ENCODE data around the gene AKIRIN1. TPM values are rescaled to one million over a fixed set of nuclear protein-coding genes. Genes with fewer than 3 reads are reported as not detected.

The AKIRIN1 gene
- total RNA-seq, 2 experiments from 2014 or later: 40.0 to 50.4 TPM

GRCh38 chr1:39043513-39043912, 52.4 kb downstream of the AKIRIN1 start:
- Histone ChIP-seq H3K9me2 (ENCODE audit: insufficient read depth, low read length) (no peaks in the 10 kb centered on the region), H3K27ac (ENCODE audit: low read depth, low read length, poor library complexity, severe bottlenecking) (no peak overlapping the region), H3K79me2 (ENCODE audit: insufficient read depth, low read depth, low read length) (no peaks in the 10 kb centered on the region), H4K20me1 (ENCODE audit: insufficient read depth, low read length) (no peaks in the 10 kb centered on the region), H3K4me3 (ENCODE audit: low read depth, low read length, poor library complexity, severe bottlenecking) (no peak overlapping the region), H2AFZ (ENCODE audit: low read length) (no peak overlapping the region), H3K9me3 (ENCODE audit: low read length) (no peaks in the 10 kb centered on the region), H3K4me1 (ENCODE audit: insufficient read depth, low read length, poor library complexity, severe bottlenecking) (peaks cover 9% of the 10 kb centered on the region), H3K4me2 (ENCODE audit: low read length) (no peak overlapping the region), H3K36me3 (ENCODE audit: insufficient read depth, low read length) (peaks cover 2% of the 10 kb centered on the region)
- ChIA-PET POLR2A (no interaction called here), CTCF (ENCODE audit: unreplicated experiment) (no interaction called here)
- intact Hi-C loops (cut with micrococcal nuclease; ENCODE audit: unreplicated experiment): no loop called here
- no TSS peak for BruUV-seq (replicated peaks)
- TF ChIP-seq CTCF (conservative IDR thresholded peaks at IDR 0.05; ENCODE audit: low read length) (no peak), EZH2phosphoT487 (IDR thresholded peaks at IDR 0.05; ENCODE audit: borderline replicate concordance, low read depth, low read length) (no peak)
- no peak for DNase-seq (ENCODE audit: low spot score)

GRCh38 chr1:39044762-39045161, 53.7 kb downstream of the AKIRIN1 start:
- TF ChIP-seq EZH2phosphoT487 (IDR thresholded peaks at IDR 0.05; ENCODE audit: borderline replicate concordance, low read depth, low read length) (no peak), CTCF (conservative IDR thresholded peaks at IDR 0.05; ENCODE audit: low read length) (no peak)
- no peak for DNase-seq (ENCODE audit: low spot score)
- Histone ChIP-seq H3K36me3 (ENCODE audit: insufficient read depth, low read length) (no peaks in the 10 kb centered on the region), H4K20me1 (ENCODE audit: insufficient read depth, low read length) (no peaks in the 10 kb centered on the region), H3K27ac (ENCODE audit: low read depth, low read length, poor library complexity, severe bottlenecking) (no peak overlapping the region), H3K9me2 (ENCODE audit: insufficient read depth, low read length) (no peaks in the 10 kb centered on the region), H3K4me2 (ENCODE audit: low read length) (no peak overlapping the region), H3K4me3 (ENCODE audit: low read depth, low read length, poor library complexity, severe bottlenecking) (no peak overlapping the region), H3K4me1 (ENCODE audit: insufficient read depth, low read length, poor library complexity, severe bottlenecking) (peaks cover 9% of the 10 kb centered on the region), H3K79me2 (ENCODE audit: insufficient read depth, low read depth, low read length) (no peaks in the 10 kb centered on the region), H2AFZ (ENCODE audit: low read length) (no peak overlapping the region), H3K9me3 (ENCODE audit: low read length) (no peaks in the 10 kb centered on the region)
- ChIA-PET CTCF (ENCODE audit: unreplicated experiment) (no interaction called here), POLR2A (no interaction called here)
- intact Hi-C loops (cut with micrococcal nuclease; ENCODE audit: unreplicated experiment): no loop called here
- BruUV-seq (replicated peaks): no TSS peak

- Histone ChIP-seq H3K79me2 (ENCODE audit: insufficient read depth, low read depth, low read length) (no peaks in the 10 kb centered on the region), H3K27ac (ENCODE audit: low read depth, low read length, poor library complexity, severe bottlenecking) (no peak overlapping the region), H3K36me3 (ENCODE audit: insufficient read depth, low read length) (no peaks in the 10 kb centered on the region), H3K9me2 (ENCODE audit: insufficient read depth, low read length) (no peaks in the 10 kb centered on the region), H3K4me1 (ENCODE audit: insufficient read depth, low read length, poor library complexity, severe bottlenecking) (peaks cover 9% of the 10 kb centered on the region), H3K4me2 (ENCODE audit: low read length) (no peak overlapping the region), H2AFZ (ENCODE audit: low read length) (no peak overlapping the region), H3K9me3 (ENCODE audit: low read length) (no peaks in the 10 kb centered on the region), H4K20me1 (ENCODE audit: insufficient read depth, low read length) (no peaks in the 10 kb centered on the region), H3K4me3 (ENCODE audit: low read depth, low read length, poor library complexity, severe bottlenecking) (no peak overlapping the region)
- no peak for DNase-seq (ENCODE audit: low spot score)
- POLR2A ChIA-PET: no interaction called here
- CTCF ChIA-PET (ENCODE audit: unreplicated experiment): no interaction called here
- BruUV-seq (replicated peaks): no TSS peak
- intact Hi-C loops (cut with micrococcal nuclease; ENCODE audit: unreplicated experiment): no loop called here
- TF ChIP-seq CTCF (conservative IDR thresholded peaks at IDR 0.05; ENCODE audit: low read length): no peak
- TF ChIP-seq EZH2phosphoT487 (IDR thresholded peaks at IDR 0.05; ENCODE audit: borderline replicate concordance, low read depth, low read length): no peak
Observed at GRCh38 chr1:39045231-39045630, 54.2 kb downstream of the AKIRIN1 start.
